ENCODE results near the gene SORBS2.

DNA sequence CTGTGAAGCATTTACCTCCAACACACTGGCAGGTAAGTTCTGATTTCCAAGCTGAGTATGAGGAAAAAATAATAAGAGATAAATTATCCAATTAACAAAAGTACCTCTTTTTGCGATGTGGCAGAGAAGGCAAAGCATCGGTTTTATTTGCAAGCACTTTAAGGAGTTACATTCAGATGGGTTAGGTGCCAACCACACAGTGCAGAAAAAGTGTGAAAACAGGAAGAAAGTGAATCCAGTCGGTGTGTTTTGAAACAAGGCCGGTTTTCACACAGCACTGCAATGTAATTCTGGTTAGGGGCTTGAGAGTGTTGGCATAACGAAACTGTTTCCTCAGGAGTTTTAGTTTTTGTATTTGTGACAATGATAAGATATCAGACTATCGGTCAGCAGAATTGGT is 145.8 kb downstream of the SORBS2 start:
- TF ChIP-seq POLR2A (IDR thresholded peaks at IDR 0.05) (no peak), POLR2AphosphoS5 (IDR thresholded peaks at IDR 0.05) (no peak)

All from transverse colon (tissue), 3 donors.